H9 (cell line): ENCODE results near the gene MEF2A. TPM values are rescaled to one million over a fixed set of nuclear protein-coding genes. Genes with fewer than 3 reads are reported as not detected.

Source experiments
- DNase-seq: peaks from one replicate; pipeline ENCODE4 v3.0.0-alpha.2; 2017
- H2AFZ ChIP-seq: one replicate; pipeline ENCODE4 v1.6.1; 2013; ENCODE audit warnings: mild to moderate bottlenecking, low read length, control low read depth, moderate library complexity
- H2AK5ac ChIP-seq: 2 replicates; pipeline ENCODE4 v1.6.1; 2013; ENCODE audit warnings: low read length, control low read depth, mixed read lengths; ENCODE audit not compliant: insufficient read length
- H2BK120ac ChIP-seq: one replicate; pipeline ENCODE4 v1.6.1; 2013; ENCODE audit warnings: low read depth, mild to moderate bottlenecking, low read length, control low read depth, inconsistent platforms; ENCODE audit not compliant: poor library complexity, severe bottlenecking
- H2BK12ac ChIP-seq: 2 replicates; pipeline ENCODE4 v1.6.1; 2013; ENCODE audit warnings: low read length, control low read depth, mixed read lengths, low read depth; ENCODE audit not compliant: insufficient read length
- H2BK15ac ChIP-seq: 2 replicates; pipeline ENCODE4 v1.6.1; 2013; ENCODE audit warnings: low read depth, low read length, control low read depth
- H2BK20ac ChIP-seq: one replicate; pipeline ENCODE4 v1.6.1; 2013; ENCODE audit warnings: low read depth, mild to moderate bottlenecking, low read length, control low read depth, inconsistent platforms; ENCODE audit not compliant: poor library complexity, severe bottlenecking
- H2BK5ac ChIP-seq: 2 replicates; pipeline ENCODE4 v1.6.1; 2013; ENCODE audit warnings: low read length, control low read depth, mixed read lengths; ENCODE audit not compliant: insufficient read length
- H3K14ac ChIP-seq: 2 replicates; pipeline ENCODE4 v1.6.1; 2013; ENCODE audit warnings: low read length, control low read depth; ENCODE audit not compliant: insufficient read depth
- H3K18ac ChIP-seq: 2 replicates; pipeline ENCODE4 v1.6.1; 2013; ENCODE audit warnings: low read depth, mild to moderate bottlenecking, mixed read lengths, low read length, control low read depth; ENCODE audit not compliant: insufficient read length
- H3K23ac ChIP-seq: 2 replicates; pipeline ENCODE4 v1.6.1; 2013; ENCODE audit warnings: low read length, control low read depth, mixed read lengths, low read depth; ENCODE audit not compliant: insufficient read length
- H3K23me2 ChIP-seq: 2 replicates; pipeline ENCODE4 v1.6.1; 2013; ENCODE audit warnings: low read depth, mild to moderate bottlenecking, mixed read lengths, low read length, control low read depth; ENCODE audit not compliant: insufficient read length, poor library complexity, severe bottlenecking
- H3K27ac ChIP-seq: 2 replicates; pipeline ENCODE4 v1.5.1; 2013; ENCODE audit warnings: low read length, control low read depth, mixed read lengths, low read depth; ENCODE audit not compliant: insufficient read length
- H3K27me3 ChIP-seq: 2 replicates; pipeline ENCODE4 v1.6.1; 2013; ENCODE audit warnings: low read length, control low read depth, inconsistent platforms; ENCODE audit not compliant: insufficient read depth
- H3K4ac ChIP-seq: 2 replicates; pipeline ENCODE4 v1.6.1; 2013; ENCODE audit warnings: low read depth, mild to moderate bottlenecking, control low read depth, inconsistent platforms, low read length, moderate library complexity
- H3K4me1 ChIP-seq: 2 replicates; pipeline ENCODE4 v1.6.1; 2013; ENCODE audit warnings: low read length, control low read depth, inconsistent platforms; ENCODE audit not compliant: insufficient read depth
- H3K4me2 ChIP-seq: 2 replicates; pipeline ENCODE4 v1.6.1; 2013; ENCODE audit warnings: low read length, control low read depth, mixed read lengths; ENCODE audit not compliant: insufficient read length, insufficient read depth
- H3K56ac ChIP-seq: 2 replicates; pipeline ENCODE4 v1.6.1; 2013; ENCODE audit warnings: low read depth, mild to moderate bottlenecking, mixed read lengths, low read length, control low read depth; ENCODE audit not compliant: insufficient read length
- H3K79me1 ChIP-seq: 2 replicates; pipeline ENCODE4 v1.6.1; 2013; ENCODE audit warnings: low read depth, mild to moderate bottlenecking, moderate library complexity, low read length, control low read depth, inconsistent platforms; ENCODE audit not compliant: insufficient read depth, poor library complexity, severe bottlenecking
- H3K79me2 ChIP-seq: 2 replicates; pipeline ENCODE4 v1.6.1; 2013; ENCODE audit warnings: low read length, control low read depth, inconsistent platforms; ENCODE audit not compliant: insufficient read depth
- H3K9ac ChIP-seq: 2 replicates; pipeline ENCODE4 v1.6.1; 2013; ENCODE audit warnings: low read length, control low read depth, mixed read lengths; ENCODE audit not compliant: insufficient read length; ENCODE audit errors: extremely low read depth
- H3K9me3 ChIP-seq: one replicate; pipeline ENCODE4 v1.6.1; 2013; ENCODE audit warnings: low read depth, low read length, inconsistent platforms; ENCODE audit not compliant: control insufficient read depth
- H3T11ph ChIP-seq: one replicate; pipeline ENCODE4 v1.6.1; 2013; ENCODE audit warnings: mild to moderate bottlenecking, low read length, control low read depth, inconsistent platforms
- H4K20me1 ChIP-seq: one replicate; pipeline ENCODE4 v1.6.1; 2013; ENCODE audit not compliant: control insufficient read depth, insufficient read length, insufficient read depth
- H4K5ac ChIP-seq: 2 replicates; pipeline ENCODE4 v1.6.1; 2013; ENCODE audit warnings: low read depth, mild to moderate bottlenecking, mixed read lengths, low read length, control low read depth; ENCODE audit not compliant: insufficient read length
- H4K8ac ChIP-seq: replicated peaks from 2 replicates; pipeline ENCODE4 v1.6.1; 2013; ENCODE audit warnings: low read length, control low read depth, mixed read lengths, low read depth; ENCODE audit not compliant: insufficient read length
- H4K91ac ChIP-seq: 2 replicates; pipeline ENCODE4 v1.6.1; 2013; ENCODE audit warnings: low read depth, mild to moderate bottlenecking, moderate library complexity, mixed read lengths, low read length, control low read depth; ENCODE audit not compliant: insufficient read length
- H3K27ac Mint-ChIP-seq, 3 experiments: 2 replicates in 2 of 3; 3 replicates in 1 of 3; pipeline ENCODE4 v1.8.0; 2020 to 2021; ENCODE audit warnings: mixed read lengths in 3 of 3, mild to moderate bottlenecking in 1 of 3, moderate library complexity in 1 of 3
- H3K27me3 Mint-ChIP-seq: 2 replicates; pipeline ENCODE4 v1.8.0; 2021; ENCODE audit warnings: low read depth, mild to moderate bottlenecking, moderate library complexity, mixed read lengths
- H3K36me3 Mint-ChIP-seq, 3 experiments: 2 replicates in 2 of 3; 3 replicates in 1 of 3; pipeline ENCODE4 v1.8.0; 2020 to 2021; ENCODE audit warnings: low read depth in 3 of 3, mixed read lengths in 3 of 3; ENCODE audit not compliant: insufficient read depth in 1 of 3
- H3K4me1 Mint-ChIP-seq, 2 experiments: 2 replicates each; pipeline ENCODE4 v1.8.0; 2020; ENCODE audit warnings: mixed read lengths in 2 of 2
- H3K4me3 Mint-ChIP-seq, 2 experiments: 2 replicates in 1 of 2; 3 replicates in 1 of 2; pipeline ENCODE4 v1.8.0; 2020 to 2021; ENCODE audit warnings: mild to moderate bottlenecking in 2 of 2, mixed read lengths in 2 of 2, moderate library complexity in 1 of 2
- H3K9me3 Mint-ChIP-seq, 2 experiments: 2 replicates in 1 of 2; 3 replicates in 1 of 2; pipeline ENCODE4 v1.8.0; 2020; ENCODE audit warnings: mild to moderate bottlenecking in 2 of 2, mixed read lengths in 2 of 2, moderate library complexity in 1 of 2
- WGBS: extraction: QIAGEN DNeasy Blood & Tissue Kit; methylation state at CpG from one replicate; pipeline ENCODE4 v1.1.7; 2013; ENCODE audit warnings: missing lambda C conversion rate, low lambda C conversion rate, mixed read lengths; ENCODE audit not compliant: insufficient read length; ENCODE audit errors: extremely low coverage; 5-methylcytosine and 5-hydroxymethylcytosine counted together
- total RNA-seq: library from RNA; stranded (reverse); gene quantifications from 2 replicates; pipeline ENCODE4 v1.2.1, GENCODE V29; 2021
- TF ChIP-seq, protein P1 (sequence below): fragments of 200-600 bp; sonication (generic); conservative IDR thresholded peaks from 3 replicates; pipeline ENCODE4 v1.8.0; 2021; ENCODE audit warnings: antibody characterized with exemption, mild to moderate bottlenecking

Gene MEF2A
- total RNA-seq, 1 experiment from 2014 or later = 20.7 TPM

GRCh38 chr15:99619712-99620111 is 53.9 kb downstream of the MEF2A start:
- peaks cover 9 to 18% (median 13%) of the 10 kb centered on the region in 3 experiments for H3K36me3 Mint-ChIP-seq
- Histone ChIP-seq H2BK20ac (no peak overlapping the region), H2BK5ac (no peak overlapping the region), H4K91ac (no peak overlapping the region), H3K4me1 (0 out of 2 replicates have a peak, but pooled peaks cover 6% of the 10 kb centered on the region), H3K4ac (no peak overlapping the region), H3K23me2 (no peaks in the 10 kb centered on the region), H3K18ac (no peak overlapping the region), H3K79me2 (peaks cover 4% of the 10 kb centered on the region; the same call in 1 of the 2 replicates), H3K27me3 (no peaks in the 10 kb centered on the region), H3K27ac (no peak overlapping the region), H3K23ac (no peak overlapping the region), H2BK120ac (no peak overlapping the region), H3K4me2 (no peak overlapping the region), H3K79me1 (peaks cover 1% of the 10 kb centered on the region), H2BK12ac (no peak overlapping the region), H3K9ac (no peak overlapping the region), H2AFZ (no peak overlapping the region), H3T11ph (no peak overlapping the region), H4K20me1 (no peaks in the 10 kb centered on the region), H3K14ac (no peak overlapping the region), H3K56ac (no peak overlapping the region), H4K8ac (no peak overlapping the region), H3K9me3 (no peaks in the 10 kb centered on the region), H4K5ac (no peak overlapping the region), H2AK5ac (no peak overlapping the region), H2BK15ac (no peak overlapping the region)
- TF ChIP-seq, protein P1, sequence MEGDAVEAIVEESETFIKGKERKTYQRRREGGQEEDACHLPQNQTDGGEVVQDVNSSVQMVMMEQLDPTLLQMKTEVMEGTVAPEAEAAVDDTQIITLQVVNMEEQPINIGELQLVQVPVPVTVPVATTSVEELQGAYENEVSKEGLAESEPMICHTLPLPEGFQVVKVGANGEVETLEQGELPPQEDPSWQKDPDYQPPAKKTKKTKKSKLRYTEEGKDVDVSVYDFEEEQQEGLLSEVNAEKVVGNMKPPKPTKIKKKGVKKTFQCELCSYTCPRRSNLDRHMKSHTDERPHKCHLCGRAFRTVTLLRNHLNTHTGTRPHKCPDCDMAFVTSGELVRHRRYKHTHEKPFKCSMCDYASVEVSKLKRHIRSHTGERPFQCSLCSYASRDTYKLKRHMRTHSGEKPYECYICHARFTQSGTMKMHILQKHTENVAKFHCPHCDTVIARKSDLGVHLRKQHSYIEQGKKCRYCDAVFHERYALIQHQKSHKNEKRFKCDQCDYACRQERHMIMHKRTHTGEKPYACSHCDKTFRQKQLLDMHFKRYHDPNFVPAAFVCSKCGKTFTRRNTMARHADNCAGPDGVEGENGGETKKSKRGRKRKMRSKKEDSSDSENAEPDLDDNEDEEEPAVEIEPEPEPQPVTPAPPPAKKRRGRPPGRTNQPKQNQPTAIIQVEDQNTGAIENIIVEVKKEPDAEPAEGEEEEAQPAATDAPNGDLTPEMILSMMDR = no peak
- DNase-seq = no peak
- H3K4me1 Mint-ChIP-seq = peaks cover 14 to 24% of the 10 kb centered on the region in 2 experiments
- peaks cover 8 to 11% of the 10 kb centered on the region in 2 experiments; a peak in 4 of 5 replicates for H3K9me3 Mint-ChIP-seq
- no peak overlapping the region; a peak in 1 of 7 replicates for H3K27ac Mint-ChIP-seq
- H3K27me3 Mint-ChIP-seq = no peaks in the 10 kb centered on the region
- no peak overlapping the region for H3K4me3 Mint-ChIP-seq
- no CpG with 5 or more reads among the region's 2 CpGs for WGBS
